GM20431 (cell line): ENCODE results near the gene IGSF9B.

Source experiments
- in situ Hi-C: fragments of 300-500 bp; cut with MseI, MboI; formaldehyde crosslinking; loops from one replicate; pipeline ENCODE4 v1.15.0; 2020; ENCODE audit warnings: low sequenced_read_pairs; ENCODE audit not compliant: unreplicated experiment

Gene IGSF9B

DNA sequence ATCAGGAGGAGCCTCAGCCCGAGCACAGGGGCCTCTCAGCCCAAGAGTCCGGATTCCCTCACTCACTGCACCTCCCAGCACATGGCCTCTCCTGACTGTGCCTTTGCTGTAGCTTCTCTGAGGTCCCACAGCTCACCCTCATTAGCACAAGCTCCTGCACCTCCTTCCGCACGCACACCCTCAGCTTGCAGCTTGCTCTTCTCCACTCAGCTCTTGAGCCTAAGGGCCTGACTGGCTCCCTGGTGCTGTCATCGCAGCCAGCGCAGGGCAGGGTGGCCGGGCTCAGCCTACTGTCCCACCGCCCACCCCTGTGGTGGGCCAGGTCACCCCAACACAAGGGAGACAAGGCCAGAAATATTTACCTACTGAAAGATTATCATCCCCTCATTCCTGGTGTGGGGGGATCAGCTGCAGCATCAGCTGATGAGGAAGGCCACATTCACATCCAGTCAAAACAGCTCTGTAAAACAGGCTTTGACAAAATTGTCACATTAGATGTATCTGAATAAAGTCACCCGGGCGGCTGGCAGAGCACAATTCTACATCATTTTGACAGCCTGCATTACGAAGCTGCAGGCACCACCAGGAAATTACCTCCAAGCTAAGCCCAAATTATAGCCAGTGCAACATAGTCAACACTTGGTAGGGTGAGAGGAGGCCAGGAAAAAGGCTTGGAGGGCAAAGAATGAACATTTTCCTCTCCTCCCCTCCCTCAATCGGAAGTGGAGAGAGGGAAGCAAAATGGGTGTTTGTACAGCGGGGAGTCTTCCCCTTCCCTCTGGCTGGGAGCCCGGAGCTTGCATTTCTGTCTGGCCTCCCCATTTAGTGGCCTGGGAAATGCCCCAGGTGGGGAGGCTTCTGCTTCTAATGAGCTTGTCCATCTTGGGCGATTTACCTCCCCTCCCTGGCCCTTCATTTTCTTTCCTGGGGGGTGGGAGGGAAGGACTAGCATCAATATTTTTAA, 29.5 kb upstream of the IGSF9B start:
- in situ Hi-C loops = no loop called here

DNA sequence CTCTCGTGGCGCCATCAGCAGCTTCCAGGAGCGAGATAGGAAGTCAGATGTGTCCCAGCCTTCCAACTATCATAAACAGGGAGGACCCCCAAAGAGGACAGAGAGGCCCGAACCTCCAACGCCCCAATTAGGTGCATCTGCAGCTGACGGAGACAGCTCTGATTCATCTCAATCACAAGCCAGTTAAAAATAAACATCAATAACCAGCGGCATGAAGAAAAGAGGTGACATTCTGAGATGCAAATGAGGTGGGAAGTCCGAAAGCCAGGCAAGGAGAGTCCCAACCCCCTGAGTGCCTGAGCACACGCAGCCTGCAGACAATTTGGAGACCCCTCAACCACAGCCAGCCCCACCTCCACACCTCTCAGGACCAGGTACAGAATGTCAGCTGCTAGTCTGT, 28.1 kb upstream of the IGSF9B start:
- in situ Hi-C loops = no loop called here

GRCh38 chr11:133983660-133984316, 27.0 kb upstream of the IGSF9B start:
- in situ Hi-C loops = no loop called here

- in situ Hi-C loops = no loop called here
Observed at GRCh38 chr11:133982876-133983275, 26.1 kb upstream of the IGSF9B start.

- in situ Hi-C loops = no loop called here
Observed at GRCh38 chr11:133982151-133982550, 25.4 kb upstream of the IGSF9B start.

DNA sequence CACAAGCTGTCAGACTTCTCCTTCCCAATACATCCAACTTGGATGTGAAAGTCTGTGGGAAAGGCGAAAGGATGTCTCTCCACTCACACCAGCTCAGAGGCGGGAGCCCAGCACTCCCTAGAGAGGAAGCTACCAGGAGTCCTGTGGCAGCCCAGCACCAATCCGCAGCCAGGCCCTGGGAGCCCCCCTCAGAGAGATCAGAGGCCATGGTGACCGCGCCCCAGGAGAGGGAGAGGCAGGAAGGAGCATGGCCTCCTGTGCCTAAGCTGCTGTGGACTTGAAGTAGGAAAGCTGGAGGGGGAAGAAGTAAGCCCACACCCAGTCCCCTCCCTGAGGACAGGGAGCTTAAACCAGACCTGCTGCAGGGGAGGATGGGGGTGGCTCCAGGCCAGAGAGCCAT, 24.4 kb upstream of the IGSF9B start:
- in situ Hi-C loops = no loop called here

DNA sequence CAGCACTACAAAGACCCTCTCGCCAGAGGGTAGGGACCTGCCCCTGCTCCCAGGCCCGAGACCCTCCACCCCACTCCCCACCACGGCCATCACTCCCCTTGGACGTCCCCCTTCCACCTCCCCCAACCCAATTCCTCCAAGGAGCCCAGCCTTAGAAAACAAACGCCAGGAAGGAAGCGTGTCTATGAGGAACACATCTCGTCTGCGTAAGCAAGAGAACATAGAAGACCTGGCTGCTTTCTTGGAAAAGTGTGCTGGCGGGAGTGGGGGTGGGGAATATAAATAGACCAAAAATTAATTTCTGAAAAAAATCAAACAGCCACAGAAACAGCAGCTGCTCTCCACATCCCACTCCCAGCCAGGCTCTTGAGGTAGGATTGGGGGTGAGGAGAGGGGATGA, 23.9 kb upstream of the IGSF9B start:
- in situ Hi-C loops = no loop called here

- in situ Hi-C loops = no loop called here
Observed at GRCh38 chr11:133978794-133979193, 22.0 kb upstream of the IGSF9B start.

DNA sequence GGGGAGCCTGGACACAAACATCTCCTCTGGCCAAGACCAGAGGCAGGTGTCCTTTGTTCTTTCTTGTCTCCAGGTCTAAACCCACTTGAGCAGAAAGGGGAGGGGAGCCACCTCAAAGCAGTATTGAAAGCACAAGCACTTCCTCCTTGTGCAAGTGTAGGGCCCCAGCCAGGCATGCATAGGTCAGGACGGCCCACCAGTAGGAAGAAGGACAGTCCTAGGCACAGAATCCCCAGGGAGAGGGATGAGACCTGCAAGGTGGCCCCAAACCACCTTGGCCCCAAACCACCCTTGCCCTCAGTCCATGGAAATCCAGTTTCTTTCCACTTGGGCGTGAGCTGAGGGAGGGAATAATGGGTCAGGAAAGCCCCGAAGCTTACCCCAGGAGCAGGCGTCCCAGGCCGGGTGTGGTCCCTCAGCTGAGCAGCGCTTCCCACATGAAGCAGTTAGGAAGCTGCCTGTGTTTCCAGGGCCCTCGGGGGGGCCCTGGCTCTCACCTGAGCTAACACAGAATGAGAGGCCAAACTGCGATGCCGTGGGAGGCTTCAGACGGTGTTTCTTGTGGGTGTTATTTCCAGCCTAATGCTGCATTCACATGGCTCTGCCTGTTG, 20.4 kb upstream of the IGSF9B start:
- in situ Hi-C loops = no loop called here

DNA sequence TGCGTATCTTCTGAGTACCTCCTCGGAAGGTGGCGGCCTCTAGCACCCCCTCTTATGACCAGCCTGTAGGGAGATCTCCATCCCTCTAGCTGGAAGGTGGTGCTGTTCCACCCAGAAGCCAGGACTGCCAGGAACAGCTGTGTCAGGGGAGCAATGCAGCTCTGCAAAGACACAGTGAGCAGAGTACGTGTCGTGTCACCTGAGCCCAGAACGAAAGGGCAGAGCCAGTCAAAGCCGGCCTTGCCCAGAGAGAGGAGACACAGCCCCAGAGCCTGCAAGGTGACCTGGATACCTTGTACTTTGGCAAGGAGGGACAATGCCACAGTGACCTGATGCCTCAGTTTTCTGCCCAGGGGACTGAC, 18.7 kb upstream of the IGSF9B start:
- in situ Hi-C loops = no loop called here

GRCh38 chr11:133974836-133975487, 18.2 kb upstream of the IGSF9B start:
- in situ Hi-C loops = no loop called here

DNA sequence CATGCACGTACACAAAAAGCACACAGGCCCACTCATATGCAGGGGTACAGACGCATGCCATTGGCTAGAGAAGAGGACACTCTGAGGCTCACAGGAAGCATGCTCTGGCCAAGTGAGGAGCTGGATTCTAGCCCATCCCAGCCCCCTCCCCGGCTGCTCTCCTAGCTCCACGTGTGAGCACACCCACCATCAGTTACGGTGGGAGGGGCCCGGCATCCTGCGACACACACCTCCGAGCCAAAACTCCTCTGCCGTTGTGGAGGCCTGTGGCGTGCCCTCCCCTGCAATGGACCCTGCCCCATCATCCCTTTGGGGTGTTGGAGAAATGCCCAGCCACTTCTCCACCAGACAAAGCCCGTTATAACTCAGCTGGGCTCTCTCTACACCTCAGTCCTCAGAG, 15.1 kb upstream of the IGSF9B start:
- in situ Hi-C loops = no loop called here

DNA sequence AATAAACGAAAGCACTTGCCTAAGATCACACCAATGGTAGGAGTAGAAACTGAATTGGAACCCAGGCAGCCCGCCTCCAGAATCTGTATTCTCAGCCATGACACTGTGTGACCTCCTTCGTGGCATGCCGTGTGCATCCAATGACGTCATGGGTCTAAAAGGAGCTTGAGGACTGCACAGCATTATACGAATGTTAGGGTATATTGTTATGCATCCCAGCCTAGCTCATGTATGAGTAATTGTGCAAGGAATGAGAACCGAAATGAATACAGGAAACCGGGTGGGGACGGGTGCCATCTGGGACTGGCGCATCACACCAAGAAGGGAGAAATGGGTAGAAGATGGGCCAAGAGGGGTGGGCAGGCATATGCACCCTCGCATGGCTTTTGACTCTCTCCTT, 12.3 kb upstream of the IGSF9B start:
- in situ Hi-C loops = no loop called here

DNA sequence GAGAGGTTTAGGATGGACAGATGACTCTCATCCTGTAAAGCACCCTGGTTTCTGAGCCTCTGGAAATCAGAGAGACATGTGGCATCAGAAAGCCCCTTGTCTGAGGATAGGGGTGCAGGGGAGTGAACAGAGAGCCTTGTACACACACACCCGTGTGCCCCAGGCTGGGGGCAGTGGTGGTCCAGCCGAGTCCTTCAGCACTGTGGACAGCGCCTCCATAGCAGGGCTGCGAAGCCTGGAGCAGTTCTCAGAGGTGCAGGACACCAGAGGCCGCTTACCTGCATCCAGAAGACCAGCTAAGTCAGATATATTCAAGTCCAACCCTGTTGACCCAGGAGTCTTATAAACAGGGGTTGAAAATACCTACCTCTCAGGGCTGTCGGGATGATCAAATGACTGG, 11.5 kb upstream of the IGSF9B start:
- in situ Hi-C loops = no loop called here

- in situ Hi-C loops = no loop called here
Observed at GRCh38 chr11:133967599-133968238, 11.0 kb upstream of the IGSF9B start.

DNA sequence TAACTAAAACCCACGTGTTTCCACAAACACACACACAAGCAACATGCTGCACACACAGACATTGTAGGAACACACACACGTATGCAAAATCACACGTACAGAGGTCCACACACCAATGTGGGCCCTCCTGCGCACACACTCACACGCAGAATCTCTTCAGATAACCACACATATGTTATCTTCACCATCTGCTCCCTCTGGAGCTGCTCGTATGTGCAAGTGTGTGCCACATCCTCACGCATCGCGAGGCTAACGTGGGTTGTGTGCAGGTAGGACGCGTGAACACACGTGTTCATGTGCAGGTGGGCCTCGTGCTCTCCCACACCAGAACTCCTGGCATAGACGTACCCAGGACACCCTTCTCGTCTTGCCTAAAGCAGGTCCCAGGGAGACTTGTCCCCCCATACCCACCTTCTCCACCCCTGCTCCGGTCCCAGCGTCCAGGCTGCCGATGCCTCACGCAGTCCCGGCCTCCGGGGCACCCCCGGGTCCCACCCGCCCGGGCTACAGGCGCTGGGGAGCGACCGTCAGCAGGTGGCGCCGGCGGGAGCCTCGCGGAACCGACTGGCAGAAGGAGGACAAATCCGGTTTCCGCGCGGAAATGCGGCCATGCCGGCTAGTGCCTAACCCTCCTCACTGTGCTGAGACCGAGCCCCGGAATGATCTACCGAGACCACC, 10.3 kb upstream of the IGSF9B start:
- in situ Hi-C loops = no loop called here

- in situ Hi-C loops = no loop called here
Observed at GRCh38 chr11:133966172-133966651, 9.4 kb upstream of the IGSF9B start.

- in situ Hi-C loops = no loop called here
Observed at GRCh38 chr11:133965031-133965601, 8.3 kb upstream of the IGSF9B start.

DNA sequence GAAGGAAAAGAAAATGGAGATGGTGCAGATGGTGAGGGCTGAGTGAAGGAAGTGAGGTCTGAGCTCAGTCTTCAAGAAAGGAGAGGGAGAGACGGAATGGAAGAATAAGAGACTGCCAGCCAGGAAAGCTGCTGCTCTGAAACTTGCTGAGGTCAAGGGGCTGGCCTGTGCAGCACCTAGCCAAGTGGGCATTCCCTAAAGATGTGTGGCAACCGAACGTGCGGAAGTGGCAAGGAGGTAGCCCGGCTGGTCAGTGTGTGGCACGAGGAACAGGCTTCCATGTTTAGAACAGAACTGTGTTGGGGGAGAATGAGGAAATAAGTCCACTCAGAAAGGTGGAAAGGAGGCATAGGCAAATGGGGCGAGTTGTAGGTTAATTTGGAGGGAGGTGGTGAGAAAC, 7.6 kb upstream of the IGSF9B start:
- in situ Hi-C loops = no loop called here
